Liver (tissue), 3 donors: Measurements from ENCODE around the gene SSR3.

ENCODE experiments used
- CTCF ChIP-seq: fragments of 150-350 bp; IDR thresholded peaks from 2 replicates; pipeline ENCODE4 v1.5.1; 2017; ENCODE audit warnings: improper control_type of control experiment, low read depth, low read length; ENCODE audit not compliant: missing input control
- EGR1 ChIP-seq, 2 donors: IDR thresholded peaks; 2 replicates each; pipeline ENCODE4 v1.6.1; 2016 to 2018; ENCODE audit warnings: antibody characterized with exemption in 2 of 2, low read depth in 2 of 2
- FOXA1 ChIP-seq: IDR thresholded peaks from 2 replicates; pipeline ENCODE4 v1.6.1; 2016; ENCODE audit warnings: antibody characterized with exemption
- GABPA ChIP-seq, 2 donors: IDR thresholded peaks in 1 of 2; conservative IDR thresholded peaks in 1 of 2; 2 replicates each; pipeline ENCODE4 v1.6.1; 2016; ENCODE audit warnings: antibody characterized with exemption in 2 of 2, mild to moderate bottlenecking in 1 of 2, moderate library complexity in 1 of 2
- NR2F2 ChIP-seq: IDR thresholded peaks from 2 replicates; pipeline ENCODE4 v1.6.1; 2016; ENCODE audit warnings: antibody characterized with exemption
- TF ChIP-seq, protein P1 (sequence below): IDR thresholded peaks from 2 replicates; pipeline ENCODE4 v1.6.1; 2016; ENCODE audit warnings: antibody characterized with exemption, mild to moderate bottlenecking
- donor health status: healthy.
- donor health status: healthy.

DNA sequence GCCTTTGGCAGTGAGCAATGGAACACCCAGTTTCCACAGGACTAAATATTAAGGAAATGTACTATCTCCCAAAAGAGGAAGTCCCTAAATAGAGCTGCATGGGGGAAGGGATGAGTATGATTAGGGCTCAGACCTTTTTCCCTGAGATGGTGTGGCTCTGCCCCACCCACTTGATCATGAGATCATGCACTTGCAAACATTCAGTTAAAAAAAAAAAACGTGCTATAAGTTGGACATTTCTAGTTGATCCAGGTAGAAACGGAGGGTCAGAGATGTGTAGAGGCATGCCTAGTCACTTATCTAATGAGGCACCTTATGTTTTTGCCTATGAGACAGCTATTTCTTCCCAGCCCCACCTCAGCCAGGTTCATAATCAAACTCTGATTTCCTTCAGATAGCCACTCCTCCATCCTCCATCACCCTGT, 24.5 kb upstream of the SSR3 start:
- no peak for TF ChIP-seq CTCF
- no peak for TF ChIP-seq GABPA (IDR thresholded peaks at IDR 0.05 in 1 of 2, conservative IDR thresholded peaks at IDR 0.05 in 1 of 2)
- TF ChIP-seq, protein P1, sequence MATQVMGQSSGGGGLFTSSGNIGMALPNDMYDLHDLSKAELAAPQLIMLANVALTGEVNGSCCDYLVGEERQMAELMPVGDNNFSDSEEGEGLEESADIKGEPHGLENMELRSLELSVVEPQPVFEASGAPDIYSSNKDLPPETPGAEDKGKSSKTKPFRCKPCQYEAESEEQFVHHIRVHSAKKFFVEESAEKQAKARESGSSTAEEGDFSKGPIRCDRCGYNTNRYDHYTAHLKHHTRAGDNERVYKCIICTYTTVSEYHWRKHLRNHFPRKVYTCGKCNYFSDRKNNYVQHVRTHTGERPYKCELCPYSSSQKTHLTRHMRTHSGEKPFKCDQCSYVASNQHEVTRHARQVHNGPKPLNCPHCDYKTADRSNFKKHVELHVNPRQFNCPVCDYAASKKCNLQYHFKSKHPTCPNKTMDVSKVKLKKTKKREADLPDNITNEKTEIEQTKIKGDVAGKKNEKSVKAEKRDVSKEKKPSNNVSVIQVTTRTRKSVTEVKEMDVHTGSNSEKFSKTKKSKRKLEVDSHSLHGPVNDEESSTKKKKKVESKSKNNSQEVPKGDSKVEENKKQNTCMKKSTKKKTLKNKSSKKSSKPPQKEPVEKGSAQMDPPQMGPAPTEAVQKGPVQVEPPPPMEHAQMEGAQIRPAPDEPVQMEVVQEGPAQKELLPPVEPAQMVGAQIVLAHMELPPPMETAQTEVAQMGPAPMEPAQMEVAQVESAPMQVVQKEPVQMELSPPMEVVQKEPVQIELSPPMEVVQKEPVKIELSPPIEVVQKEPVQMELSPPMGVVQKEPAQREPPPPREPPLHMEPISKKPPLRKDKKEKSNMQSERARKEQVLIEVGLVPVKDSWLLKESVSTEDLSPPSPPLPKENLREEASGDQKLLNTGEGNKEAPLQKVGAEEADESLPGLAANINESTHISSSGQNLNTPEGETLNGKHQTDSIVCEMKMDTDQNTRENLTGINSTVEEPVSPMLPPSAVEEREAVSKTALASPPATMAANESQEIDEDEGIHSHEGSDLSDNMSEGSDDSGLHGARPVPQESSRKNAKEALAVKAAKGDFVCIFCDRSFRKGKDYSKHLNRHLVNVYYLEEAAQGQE, result no peak
- no peak for TF ChIP-seq EGR1 (IDR thresholded peaks at IDR 0.05; ENCODE audit: low read depth in 2 of 2)
- no peak for TF ChIP-seq NR2F2
- no peak for TF ChIP-seq FOXA1
